ENCODE results near the gene KRR1.
"Not testable (repeated sequence)": the region's sequence is repeated elsewhere in the genome, so short reads cannot be mapped to it uniquely, and the experiment has no call there.

DNA sequence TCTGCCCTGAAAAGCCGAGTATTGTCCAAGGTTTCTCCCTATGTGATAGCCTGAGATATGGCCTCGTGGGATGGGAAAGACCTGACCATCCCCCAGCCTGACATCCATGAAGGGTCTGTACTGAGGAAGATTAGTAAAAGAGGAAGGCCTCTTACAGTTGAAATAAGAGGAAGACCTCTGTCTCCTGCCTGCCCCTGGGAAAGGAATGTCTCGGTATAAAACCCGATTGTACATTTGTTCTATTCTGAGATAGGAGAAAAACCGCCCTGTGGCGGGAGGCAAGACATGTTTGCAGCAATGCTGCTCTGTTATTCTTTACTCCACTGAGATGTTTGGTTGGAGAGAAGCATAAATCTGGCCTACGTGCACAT lies 66.3 kb downstream of the KRR1 start:
- TF ChIP-seq, protein P1, sequence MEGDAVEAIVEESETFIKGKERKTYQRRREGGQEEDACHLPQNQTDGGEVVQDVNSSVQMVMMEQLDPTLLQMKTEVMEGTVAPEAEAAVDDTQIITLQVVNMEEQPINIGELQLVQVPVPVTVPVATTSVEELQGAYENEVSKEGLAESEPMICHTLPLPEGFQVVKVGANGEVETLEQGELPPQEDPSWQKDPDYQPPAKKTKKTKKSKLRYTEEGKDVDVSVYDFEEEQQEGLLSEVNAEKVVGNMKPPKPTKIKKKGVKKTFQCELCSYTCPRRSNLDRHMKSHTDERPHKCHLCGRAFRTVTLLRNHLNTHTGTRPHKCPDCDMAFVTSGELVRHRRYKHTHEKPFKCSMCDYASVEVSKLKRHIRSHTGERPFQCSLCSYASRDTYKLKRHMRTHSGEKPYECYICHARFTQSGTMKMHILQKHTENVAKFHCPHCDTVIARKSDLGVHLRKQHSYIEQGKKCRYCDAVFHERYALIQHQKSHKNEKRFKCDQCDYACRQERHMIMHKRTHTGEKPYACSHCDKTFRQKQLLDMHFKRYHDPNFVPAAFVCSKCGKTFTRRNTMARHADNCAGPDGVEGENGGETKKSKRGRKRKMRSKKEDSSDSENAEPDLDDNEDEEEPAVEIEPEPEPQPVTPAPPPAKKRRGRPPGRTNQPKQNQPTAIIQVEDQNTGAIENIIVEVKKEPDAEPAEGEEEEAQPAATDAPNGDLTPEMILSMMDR (IDR thresholded peaks at IDR 0.05) = not testable (repeated sequence)
- not testable (repeated sequence) for TF ChIP-seq POLR2AphosphoS5 (IDR thresholded peaks at IDR 0.05; ENCODE audit: insufficient read depth in 1 of 2, low read depth in 1 of 2)
